DMS 273 (cell line): ENCODE measurements around the gene HMOX2.

ENCODE experiments used
- DNase-seq: peaks from one replicate; lab custom pipeline; 2025; ENCODE audit not compliant: unreplicated experiment; lab: John Stamatoyannopoulos, UW

The HMOX2 gene

DNA sequence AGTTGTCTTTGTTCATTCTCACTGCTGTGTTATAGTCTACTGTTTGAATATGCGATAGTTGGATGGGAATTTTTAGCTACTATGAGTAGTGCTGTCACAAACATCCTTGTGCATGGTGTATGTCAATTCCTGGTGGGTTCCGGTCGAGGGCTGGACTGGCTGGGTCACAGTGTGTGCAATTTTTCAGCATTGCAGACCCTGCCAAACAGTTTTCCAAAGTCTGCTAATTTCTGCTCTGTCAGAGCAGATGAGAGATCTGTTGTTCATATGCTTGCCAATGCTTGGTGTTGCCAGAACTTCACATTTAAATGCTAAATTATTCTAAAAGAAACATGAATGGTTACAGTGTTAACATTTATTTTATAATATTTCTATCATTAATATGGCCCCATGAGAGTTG lies 76.3 kb downstream of the HMOX2 start:
- DNase-seq, result no peak

DNA sequence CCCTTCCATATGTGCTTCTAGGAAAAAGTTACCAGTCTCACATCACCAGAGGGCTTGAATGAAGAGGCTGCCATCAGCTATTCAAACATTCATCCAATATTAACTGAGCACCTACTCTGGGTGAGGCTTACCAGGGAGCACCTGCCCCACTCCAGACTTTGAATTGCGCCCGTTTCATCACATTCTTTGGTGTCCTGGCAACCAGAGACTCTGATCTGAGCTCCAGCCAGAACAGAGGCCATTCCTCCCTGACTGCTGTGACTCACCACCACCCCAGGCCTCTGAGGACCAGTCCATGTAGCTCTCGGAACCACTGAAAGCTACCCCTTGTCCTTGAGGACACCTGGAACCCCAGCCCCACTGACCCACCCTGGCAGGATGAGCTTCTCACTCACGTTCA lies 79.9 kb downstream of the HMOX2 start, which contains the start of gene C16orf96:
Gene C16orf96 (plus strand): TSS at position 229 of the 400 bp plus-strand sequence. CDS start 150 bp downstream, at position 379.
- DNase-seq, result no peak

DNA sequence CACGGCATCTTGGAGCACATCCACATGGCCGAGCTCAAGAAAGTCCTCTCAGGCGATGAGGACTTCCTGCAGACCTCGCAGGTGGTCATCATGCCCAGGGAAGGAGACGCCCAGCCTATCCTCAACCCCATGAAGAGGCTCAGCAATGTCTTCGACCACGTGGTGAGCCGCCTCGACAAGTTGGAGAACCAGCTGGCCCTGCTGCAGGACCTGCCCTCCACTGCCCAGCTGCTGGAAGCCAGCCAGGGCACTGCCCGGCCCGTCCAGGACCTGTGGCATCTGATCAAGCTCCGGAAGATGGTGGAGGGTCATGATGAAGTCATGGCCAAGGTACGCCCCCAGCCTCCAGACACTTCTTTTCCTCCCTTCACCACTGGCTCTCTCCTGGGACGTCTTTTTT lies 80.4 kb downstream of the HMOX2 start:
- no peak for DNase-seq

DNA sequence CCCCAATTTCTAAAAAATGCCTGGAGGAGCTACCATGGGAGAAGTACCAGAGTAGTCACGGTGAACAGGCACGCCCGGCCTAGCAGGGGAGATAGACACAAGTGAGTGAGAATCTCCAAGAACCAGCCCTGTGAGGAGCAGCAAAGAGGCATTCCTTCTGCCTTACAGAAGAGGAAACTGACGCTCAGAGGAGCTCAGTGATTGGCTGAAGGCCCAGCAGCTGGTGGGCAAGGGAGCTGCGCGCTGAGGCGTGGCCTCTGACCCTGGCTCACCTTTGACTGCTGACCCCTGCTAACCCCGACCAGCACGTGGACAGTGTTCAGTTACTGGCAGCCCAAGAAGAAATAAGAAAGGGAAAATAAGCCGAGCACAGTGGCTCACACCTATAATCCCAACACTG lies 81.8 kb downstream of the HMOX2 start:
- DNase-seq, result no peak
